Inflammatory macrophage treated with lipopolysaccharide for 1 hour (primary cell): Measurements from ENCODE around the gene SOCS7.

Experiments used
- DNase-seq, 2 donors: peaks; one replicate each; pipeline ENCODE4 v3.0.0-alpha.2; 2020 to 2022

The SOCS7 gene

GRCh38 chr17:38369124-38369886, 17.7 kb downstream of the SOCS7 start:
- DNase-seq, result no peak

- no peak for DNase-seq
Observed at GRCh38 chr17:38379448-38379847, 27.8 kb downstream of the SOCS7 start.

DNA sequence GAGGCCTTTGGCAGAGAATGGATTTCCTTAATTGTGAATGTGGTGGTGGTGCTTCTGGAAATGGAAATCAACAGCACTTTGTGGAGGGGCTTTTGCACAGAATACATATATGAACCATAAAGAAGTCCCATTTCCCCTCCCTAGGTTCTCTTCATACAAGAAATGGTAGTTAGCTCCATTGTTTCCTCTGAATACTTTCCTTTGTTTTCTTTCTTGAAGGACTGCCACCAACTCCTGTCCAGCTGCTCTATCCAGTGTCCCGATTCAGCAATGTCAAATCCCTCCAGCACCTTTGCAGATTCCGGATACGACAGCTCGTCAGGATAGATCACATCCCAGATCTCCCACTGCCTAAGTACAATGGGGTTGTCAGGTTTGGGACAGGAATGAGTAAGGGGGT, 43.4 kb downstream of the SOCS7 start:
- DNase-seq, result no peak

GRCh38 chr17:38397227-38397626, 45.6 kb downstream of the SOCS7 start:
- DNase-seq, result no peak

DNA sequence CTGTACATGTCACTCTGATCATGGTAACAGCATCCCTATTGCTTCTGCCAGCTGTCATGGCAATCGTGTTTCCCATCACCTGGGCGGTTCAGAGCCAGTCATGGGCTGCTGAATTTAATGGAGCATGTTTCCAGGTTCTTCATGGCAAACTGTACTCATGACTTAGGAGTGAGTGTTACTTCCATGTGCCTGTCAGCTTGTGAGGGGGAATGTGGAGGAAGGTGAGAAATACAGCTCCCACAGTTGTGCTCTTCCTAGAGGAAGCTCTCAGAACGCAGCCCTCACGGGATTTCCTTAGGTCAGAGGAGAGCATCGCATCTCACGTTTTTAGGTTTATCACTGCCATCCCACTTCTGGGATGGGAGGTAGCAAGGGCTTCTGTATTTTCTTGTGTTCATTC, 48.6 kb downstream of the SOCS7 start:
- no peak for DNase-seq

DNA sequence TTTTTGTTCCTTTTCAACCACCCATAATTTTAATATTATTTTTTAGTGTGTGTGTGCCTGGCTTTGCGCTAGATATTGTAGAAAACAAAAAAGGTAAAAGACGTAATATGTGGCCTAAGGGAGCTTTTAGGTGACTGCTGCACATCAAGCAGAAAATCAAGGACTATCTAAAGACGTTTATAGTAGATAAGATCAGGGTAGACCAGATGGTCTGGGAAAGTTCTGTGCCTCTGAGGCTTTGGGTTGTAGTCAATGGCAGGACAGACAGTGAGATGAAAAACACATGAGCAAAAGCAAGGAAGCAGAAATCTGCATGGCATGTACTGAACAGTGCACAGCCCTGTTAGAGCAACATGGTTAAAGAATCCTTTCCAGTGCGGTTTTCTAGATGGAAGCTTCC, 49.8 kb downstream of the SOCS7 start:
- DNase-seq, result no peak

GRCh38 chr17:38402897-38403296, 51.3 kb downstream of the SOCS7 start:
- no peak for DNase-seq

DNA sequence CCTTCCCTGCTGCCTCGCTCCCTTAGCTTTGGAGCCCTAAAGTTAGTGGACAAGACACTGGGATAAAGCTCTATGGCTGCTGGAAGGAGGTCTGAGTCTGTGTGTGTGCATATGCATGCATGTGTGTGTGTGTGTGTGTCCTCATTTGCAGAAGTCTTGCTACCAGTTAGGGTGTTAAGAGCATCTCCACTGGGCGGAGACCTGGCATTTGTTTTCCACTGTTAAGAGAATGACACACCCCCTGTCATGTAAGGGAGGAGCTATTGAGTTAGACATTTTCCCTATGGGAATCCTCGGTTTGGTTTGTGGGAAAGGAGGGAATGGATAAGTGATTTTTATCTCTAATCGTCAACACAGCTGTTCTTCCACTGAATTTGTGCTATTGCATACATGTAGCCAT, 51.8 kb downstream of the SOCS7 start:
- DNase-seq, result no peak

- DNase-seq, result no peak
Observed at GRCh38 chr17:38404174-38404943, 52.7 kb downstream of the SOCS7 start.

GRCh38 chr17:38405654-38406053, 54.0 kb downstream of the SOCS7 start:
- no peak for DNase-seq

GRCh38 chr17:38410201-38410600, 58.6 kb downstream of the SOCS7 start:
- no peak for DNase-seq

DNA sequence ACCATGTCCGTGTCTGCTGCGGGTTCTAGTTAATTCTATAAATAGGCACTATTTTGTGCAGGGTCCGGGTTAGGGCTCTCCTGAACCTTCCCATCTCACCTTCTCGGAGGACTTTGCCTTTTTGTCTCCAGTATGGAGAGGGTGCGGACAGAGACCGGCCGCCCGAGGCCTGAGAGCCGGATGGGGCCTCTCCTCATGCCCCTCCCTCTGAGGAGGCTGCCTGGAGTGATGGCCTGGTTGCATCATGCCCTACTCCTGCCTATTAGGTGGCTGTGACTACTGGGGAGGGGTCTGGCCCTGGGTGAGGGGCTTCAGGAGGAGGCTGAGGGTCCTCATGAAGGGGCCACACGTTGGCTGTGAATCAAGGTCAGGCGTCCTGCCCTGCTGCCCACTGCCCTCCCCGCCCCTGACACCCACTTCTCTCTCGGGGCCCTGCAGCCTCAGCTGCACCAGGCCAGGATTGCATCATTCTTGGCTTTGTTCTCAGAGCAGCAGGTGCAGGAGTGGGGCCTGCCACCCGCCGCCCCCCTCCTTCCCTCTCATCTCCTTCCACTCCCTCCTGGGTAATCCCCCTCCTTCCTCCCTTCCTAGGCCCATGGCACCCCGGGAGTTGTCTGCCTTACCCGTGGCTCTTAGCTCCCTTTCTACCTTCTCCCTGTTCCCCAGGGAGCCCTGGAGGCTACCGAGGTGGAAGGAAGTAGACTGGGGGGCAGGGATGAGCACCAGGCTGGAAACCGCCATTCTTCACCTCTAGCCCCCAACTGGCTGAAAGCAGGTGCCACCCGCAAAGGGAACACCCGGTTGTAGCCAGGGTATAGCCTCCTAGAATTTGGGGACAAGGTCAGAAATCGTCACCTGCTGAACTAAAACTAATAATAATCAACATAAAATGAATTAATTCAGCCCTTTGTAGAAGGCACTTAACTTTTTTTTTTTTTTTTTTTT, 63.9 kb downstream of the SOCS7 start:
- peak in 1 of 2 donors; percentile 18 for DNase-seq

GRCh38 chr17:38416840-38417209, 65.2 kb downstream of the SOCS7 start:
- no peak for DNase-seq

DNA sequence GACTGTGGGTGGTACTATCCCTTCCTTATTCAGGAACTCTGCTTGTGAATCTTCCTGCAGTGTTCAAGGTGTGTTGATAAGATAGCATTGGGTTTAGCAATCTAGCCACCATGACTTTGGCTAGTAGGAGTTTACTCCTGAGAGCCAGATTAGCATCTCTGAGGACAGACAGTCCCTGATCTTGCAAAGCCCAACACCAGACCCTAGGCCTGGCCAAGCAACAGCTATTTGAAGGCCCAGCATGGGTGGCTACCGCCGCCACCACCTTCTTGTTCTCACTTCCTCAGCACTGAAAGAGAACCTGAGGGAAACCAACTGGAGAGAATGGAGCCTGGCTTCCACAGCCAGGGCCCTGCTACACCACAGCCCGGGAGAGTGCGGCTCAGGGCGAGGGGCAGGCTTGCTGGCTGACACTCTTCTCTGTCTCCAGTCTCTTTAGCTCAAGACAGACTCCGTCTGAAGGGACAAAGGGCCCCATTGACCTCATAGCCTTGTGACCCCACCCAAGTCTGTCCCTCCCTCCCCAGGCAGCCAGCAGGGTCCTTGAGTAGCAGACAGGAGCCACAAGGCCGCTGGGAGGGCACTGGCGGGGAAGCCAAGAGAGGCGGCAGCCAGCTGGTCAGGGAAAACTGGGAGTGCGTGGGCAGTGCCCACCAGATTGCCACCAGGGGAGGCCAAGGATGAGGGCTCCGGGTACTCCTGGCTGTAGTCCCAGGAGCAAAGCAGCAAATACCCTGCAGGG, 65.7 kb downstream of the SOCS7 start:
- DNase-seq, result no peak

DNA sequence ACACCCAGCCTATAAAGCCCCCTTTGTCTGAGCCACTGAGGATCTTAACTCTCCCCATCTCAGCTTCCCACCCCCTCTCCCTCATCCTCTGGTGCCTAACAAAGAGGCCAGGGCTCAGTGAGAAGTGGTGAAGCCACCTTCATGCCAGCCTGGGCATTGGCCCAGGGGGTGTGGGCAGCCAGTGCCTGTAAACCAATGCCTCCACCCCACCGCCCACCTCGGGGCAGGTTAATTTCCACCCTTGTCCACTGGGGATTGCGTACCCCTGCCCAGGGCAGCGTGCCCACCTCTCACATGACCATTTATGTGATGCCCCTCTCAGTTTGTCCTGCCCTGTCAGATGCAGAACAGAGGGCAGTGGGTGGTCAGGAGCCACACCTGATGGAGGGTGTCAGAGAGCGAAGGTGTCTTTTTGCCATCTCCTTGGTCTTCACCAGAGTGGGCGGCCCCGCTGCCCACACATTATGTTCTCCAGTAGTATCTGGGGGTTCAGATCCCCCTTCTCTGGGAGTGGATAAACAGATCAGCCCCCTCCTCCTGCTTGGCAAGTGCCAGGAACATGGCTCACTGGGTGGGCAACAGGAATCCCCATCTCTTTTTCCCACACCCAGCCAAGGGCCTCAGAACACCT, 66.5 kb downstream of the SOCS7 start:
- no peak for DNase-seq

GRCh38 chr17:38418693-38419507, 67.3 kb downstream of the SOCS7 start:
- DNase-seq, result no peak

DNA sequence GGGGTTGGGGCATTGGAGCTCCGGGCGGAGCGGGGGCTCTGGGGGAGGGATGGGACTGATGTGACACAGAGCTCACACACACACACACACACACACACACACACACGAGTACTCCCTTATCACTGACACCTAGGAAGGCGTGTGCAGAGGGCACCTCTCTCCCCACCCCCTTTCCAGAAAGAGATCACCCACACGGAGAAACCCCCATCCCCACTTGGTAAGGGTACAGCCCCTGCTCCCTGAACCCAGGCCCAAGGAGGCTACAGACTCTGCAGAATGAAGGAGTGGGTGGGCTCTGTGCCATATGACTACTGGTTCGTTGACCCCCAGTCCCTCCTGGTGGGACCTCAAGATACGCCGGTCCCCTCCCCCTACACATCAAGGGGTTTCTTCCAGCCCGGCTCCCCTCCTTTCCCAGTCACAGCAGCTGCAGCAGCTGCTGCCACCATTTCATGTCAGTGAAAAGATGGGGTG, 67.9 kb downstream of the SOCS7 start:
- no peak for DNase-seq

GRCh38 chr17:38420518-38420917, 68.9 kb downstream of the SOCS7 start:
- DNase-seq, result no peak

DNA sequence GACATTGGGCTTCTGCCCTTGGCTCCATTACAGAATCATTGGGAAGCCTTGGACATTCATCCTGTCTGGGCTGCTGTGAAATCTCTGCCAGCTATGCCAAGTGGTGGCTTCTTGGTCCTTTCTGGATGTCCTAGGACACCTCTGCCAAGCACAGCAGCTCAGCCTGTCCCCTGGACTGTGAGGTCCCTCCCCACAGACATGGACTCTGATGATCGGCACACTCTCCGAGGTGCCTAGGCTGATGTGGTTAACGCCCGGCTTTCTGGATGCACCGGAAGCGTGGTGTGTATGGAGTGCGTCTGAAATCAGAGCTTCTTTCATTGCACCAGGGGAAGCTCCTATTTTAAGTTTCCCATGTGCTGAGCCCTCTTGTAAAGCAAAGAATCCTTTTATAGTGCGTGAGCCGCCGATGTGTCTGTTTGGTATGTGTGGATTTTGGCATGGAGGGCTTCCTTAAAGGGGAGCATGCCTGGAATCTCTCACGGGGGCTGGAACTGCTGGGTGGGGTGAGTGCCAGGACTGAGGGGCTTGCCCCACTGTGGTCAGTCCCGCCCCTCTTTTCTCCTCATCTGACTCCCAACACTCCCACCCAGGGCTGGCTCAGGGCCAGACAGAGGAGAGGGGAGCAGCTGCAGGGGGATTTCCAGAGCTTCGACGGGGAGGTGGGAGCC, 69.7 kb downstream of the SOCS7 start:
- no peak for DNase-seq
